Measurements from ENCODE around the gene RSPO1. TPM values are rescaled to one million over a fixed set of nuclear protein-coding genes. Genes with fewer than 3 reads are reported as not detected.

The RSPO1 gene
- polyA plus RNA-seq, 2 of the 4 experiments (the other 2 are of a cell fraction): 0.12 TPM; not detected in 1

- TF ChIP-seq HMGXB4 (CRISPR knock-in tag; IDR thresholded peaks at IDR 0.05; ENCODE audit: borderline replicate concordance): no peak
- no peak for TF ChIP-seq REST (IDR thresholded peaks at IDR 0.05)
- TF ChIP-seq NPAS2 (CRISPR knock-in tag; IDR thresholded peaks at IDR 0.05; ENCODE audit: borderline replicate concordance): no peak
- no peak for TF ChIP-seq BCL3 (IDR thresholded peaks at IDR 0.05)
- TF ChIP-seq RARB (CRISPR knock-in tag; IDR thresholded peaks at IDR 0.05): no peak
Observed at GRCh38 chr1:37629008-37629407, 5.7 kb downstream of the RSPO1 start (continued).

GRCh38 chr1:37628026-37628556, 6.6 kb downstream of the RSPO1 start:
- POLR2A ChIA-PET: no interaction called here
- FAIRE-seq: no peak

More at GRCh38 chr1:37628026-37628556, 6.6 kb downstream of the RSPO1 start:
- 73% methylated on average over 7 of the region's 8 CpGs for WGBS (ENCODE audit: missing lambda C conversion rate)
- ATAC-seq (no peak), DNase-seq (ENCODE audit: low read depth in 1 of 2, low spot score in 1 of 2) (no peak)
- CTCF ChIA-PET: interaction anchor here (0.8 to 2.2 kb wide), 2 partner anchors 15 to 25 kb away, joined by 3 to 13 read pairs; no protein-coding TSS in a partner anchor
- no peak overlapping the region for H3K4me2 ChIP-seq
- no peak overlapping the region for H3K4me3 ChIP-seq
- H3K9me3 ChIP-seq: no peaks in the 10 kb centered on the region
- H3K27ac ChIP-seq: no peak overlapping the region
- H3K4me1 ChIP-seq: no peaks in the 10 kb centered on the region
- TF ChIP-seq ZFP36 (IDR thresholded peaks at IDR 0.05; ENCODE audit: borderline replicate concordance, partially characterized antibody): no peak
- no peak for TF ChIP-seq CEBPB (IDR thresholded peaks at IDR 0.05)
- TF ChIP-seq ATOH8 (CRISPR knock-in tag; IDR thresholded peaks at IDR 0.05; ENCODE audit: low read depth): no peak
- no peak for TF ChIP-seq POLR2AphosphoS2 (conservative IDR thresholded peaks at IDR 0.05; ENCODE audit: low read length)
- no peak for TF ChIP-seq ESRRA (IDR thresholded peaks at IDR 0.05; ENCODE audit: borderline replicate concordance, low read length)
- no peak for TF ChIP-seq MAX (IDR thresholded peaks at IDR 0.05)
- no peak for TF ChIP-seq HES2 (IDR thresholded peaks at IDR 0.05)
- no peak for TF ChIP-seq BHLHE40 (IDR thresholded peaks at IDR 0.05; ENCODE audit: low read depth, low read length)
- TF ChIP-seq ZC3H11A (IDR thresholded peaks at IDR 0.05): no peak
- TF ChIP-seq FOSB (CRISPR knock-in tag; IDR thresholded peaks at IDR 0.05): no peak
- TF ChIP-seq NPAS2 (CRISPR knock-in tag; IDR thresholded peaks at IDR 0.05; ENCODE audit: borderline replicate concordance): no peak
- TF ChIP-seq PHF8 (IDR thresholded peaks at IDR 0.05; ENCODE audit: borderline replicate concordance, low read depth): no peak
- TF ChIP-seq RAD21 (conservative IDR thresholded peaks at IDR 0.05 in 1 of 2, IDR thresholded peaks at IDR 0.05 in 1 of 2): no peak
- TF ChIP-seq MAZ (IDR thresholded peaks at IDR 0.05; ENCODE audit: borderline replicate concordance, low read depth, low read length): no peak
